Measurements from ENCODE around the gene TRIP13.
"Not testable (repeated sequence)": the region's sequence is repeated elsewhere in the genome, so short reads cannot be mapped to it uniquely, and the experiment has no call there.

Gene TRIP13

GRCh38 chr5:892394-893136 lies at the start of gene TRIP13, which contains the start of gene BRD9 (continued):
- TF ChIP-seq ZXDB (tag by site-specific recombination; IDR thresholded peaks at IDR 0.05): no peak; the same call in 1 of the 2 replicates
- TF ChIP-seq ZNF214 (tag by site-specific recombination; IDR thresholded peaks at IDR 0.05; ENCODE audit: borderline replicate concordance): no peak
- TF ChIP-seq ZNF133 (tag by site-specific recombination; IDR thresholded peaks at IDR 0.05): no peak
- TF ChIP-seq ZNF223 (tag by site-specific recombination; IDR thresholded peaks at IDR 0.05): no peak
- no peak for TF ChIP-seq ZNF571 (tag by site-specific recombination; IDR thresholded peaks at IDR 0.05)
- TF ChIP-seq ZBTB1 (tag by site-specific recombination; IDR thresholded peaks at IDR 0.05): no peak
- TF ChIP-seq ZNF837 (tag by site-specific recombination; IDR thresholded peaks at IDR 0.05): no peak
- TF ChIP-seq GFI1B (tag by site-specific recombination; IDR thresholded peaks at IDR 0.05): no peak
- no peak for TF ChIP-seq ZSCAN30 (tag by site-specific recombination; IDR thresholded peaks at IDR 0.05)
- no peak for TF ChIP-seq INSM2 (tag by site-specific recombination; IDR thresholded peaks at IDR 0.05)
- TF ChIP-seq ZNF18 (tag by site-specific recombination; IDR thresholded peaks at IDR 0.05): no peak
- peak; percentile 68 for TF ChIP-seq ZNF76 (tag by site-specific recombination; IDR thresholded peaks at IDR 0.05; ENCODE audit: borderline replicate concordance, low read depth)
- no peak for TF ChIP-seq HOXD13 (CRISPR knock-in tag; IDR thresholded peaks at IDR 0.05; ENCODE audit: borderline replicate concordance)
- no peak for TF ChIP-seq GLI4 (tag by site-specific recombination; IDR thresholded peaks at IDR 0.05)
- TF ChIP-seq ZNF335 (tag by site-specific recombination; conservative IDR thresholded peaks at IDR 0.05): peak; percentile 89
- no peak for TF ChIP-seq ZNF654 (tag by site-specific recombination; IDR thresholded peaks at IDR 0.05; ENCODE audit: low read depth)
- TF ChIP-seq ZIC2 (tag by site-specific recombination; IDR thresholded peaks at IDR 0.05): no peak; the same call in 1 of the 2 replicates
- TF ChIP-seq ZNF366 (tag by site-specific recombination; conservative IDR thresholded peaks at IDR 0.05): no peak
- TF ChIP-seq ZNF600 (tag by site-specific recombination; IDR thresholded peaks at IDR 0.05): no peak

GRCh38 chr5:843371-843770 lies 49.3 kb upstream of the TRIP13 start:
- H3K9me3 ChIP-seq (ENCODE audit: control insufficient read depth, insufficient read depth, low read depth, low read length); H3K36me3 ChIP-seq (ENCODE audit: control insufficient read depth in 2 of 2, insufficient read depth in 1 of 2, low read length in 2 of 2); CTCF ChIA-PET; H3K4me1 ChIP-seq (ENCODE audit: control insufficient read depth, insufficient read depth, low read length); H3K27ac ChIP-seq (ENCODE audit: extremely low read depth, low read depth, low read length); H3K4me3 ChIP-seq (ENCODE audit: low read depth, low read length); POLR2A ChIA-PET: not testable (repeated sequence)

GRCh38 chr5:843926-844325 lies 48.8 kb upstream of the TRIP13 start:
- CTCF ChIA-PET: not testable (repeated sequence)

GRCh38 chr5:844426-844825 lies 48.3 kb upstream of the TRIP13 start:
- H3K4me1 ChIP-seq (ENCODE audit: control insufficient read depth, insufficient read depth, low read length); H3K27ac ChIP-seq (ENCODE audit: extremely low read depth, low read depth, low read length); POLR2A ChIA-PET; H3K4me3 ChIP-seq (ENCODE audit: low read depth, low read length); CTCF ChIA-PET; H3K9me3 ChIP-seq (ENCODE audit: control insufficient read depth, insufficient read depth, low read depth, low read length); H3K36me3 ChIP-seq (ENCODE audit: control insufficient read depth in 2 of 2, insufficient read depth in 1 of 2, low read length in 2 of 2): not testable (repeated sequence)

More at GRCh38 chr5:843926-844325, 48.8 kb upstream of the TRIP13 start:
- POLR2A ChIA-PET; H3K36me3 ChIP-seq (ENCODE audit: control insufficient read depth in 2 of 2, insufficient read depth in 1 of 2, low read length in 2 of 2); H3K4me3 ChIP-seq (ENCODE audit: low read depth, low read length); H3K4me1 ChIP-seq (ENCODE audit: control insufficient read depth, insufficient read depth, low read length); H3K9me3 ChIP-seq (ENCODE audit: control insufficient read depth, insufficient read depth, low read depth, low read length); H3K27ac ChIP-seq (ENCODE audit: extremely low read depth, low read depth, low read length): not testable (repeated sequence)

GRCh38 chr5:845031-845675 lies 47.5 kb upstream of the TRIP13 start:
- H3K27ac ChIP-seq (ENCODE audit: extremely low read depth, low read depth, low read length); H3K4me3 ChIP-seq (ENCODE audit: low read depth, low read length); H3K4me1 ChIP-seq (ENCODE audit: control insufficient read depth, insufficient read depth, low read length); H3K36me3 ChIP-seq (ENCODE audit: control insufficient read depth in 2 of 2, insufficient read depth in 1 of 2, low read length in 2 of 2); H3K9me3 ChIP-seq (ENCODE audit: control insufficient read depth, insufficient read depth, low read depth, low read length); POLR2A ChIA-PET; CTCF ChIA-PET: not testable (repeated sequence)

- H3K36me3 ChIP-seq (ENCODE audit: control insufficient read depth in 2 of 2, insufficient read depth in 1 of 2, low read length in 2 of 2); POLR2A ChIA-PET; H3K4me1 ChIP-seq (ENCODE audit: control insufficient read depth, insufficient read depth, low read length); H3K9me3 ChIP-seq (ENCODE audit: control insufficient read depth, insufficient read depth, low read depth, low read length); H3K27ac ChIP-seq (ENCODE audit: extremely low read depth, low read depth, low read length); CTCF ChIA-PET; H3K4me3 ChIP-seq (ENCODE audit: low read depth, low read length): not testable (repeated sequence)
Observed at GRCh38 chr5:845676-846601, 46.7 kb upstream of the TRIP13 start.

Data from HEK293 (cell line).